Lung (tissue), 12 donors: Measurements from ENCODE around the gene ABTB1. TPM values are rescaled to one million over a fixed set of nuclear protein-coding genes. Genes with fewer than 3 reads are reported as not detected.
A peak's percentile ranks its signal among the peaks of the same experiment; 100 is the strongest.

Experiments
- ATAC-seq: fragments of 200-7000 bp; cut with Tn5 transposase; one replicate; pipeline ENCODE4 v1.9.1; 2020; ENCODE audit warnings: moderate number of reproducible peaks; ENCODE audit not compliant: insufficient read depth, low FRiP score
- DNase-seq, 3 donors: peaks; one replicate each; pipeline ENCODE4 v3.0.0-alpha.2; 2013 to 2017
- H3K27ac ChIP-seq, 2 donors: one replicate each; pipeline ENCODE4 v1.5.1; 2013; ENCODE audit warnings: mild to moderate bottlenecking in 2 of 2, moderate library complexity in 2 of 2, control low read depth in 1 of 2, inconsistent platforms in 1 of 2, low read depth in 1 of 2, low read length in 1 of 2
- H3K27me3 ChIP-seq, 3 donors: one replicate each; pipeline ENCODE4 v1.5.1; 2013; ENCODE audit warnings: low read length in 2 of 3; ENCODE audit not compliant: control insufficient read depth in 3 of 3, insufficient read depth in 3 of 3
- H3K36me3 ChIP-seq, 4 donors: one replicate each; pipeline ENCODE4 v1.5.1; 2013; ENCODE audit warnings: low read length in 4 of 4, mild to moderate bottlenecking in 1 of 4, moderate library complexity in 1 of 4; ENCODE audit not compliant: control insufficient read depth in 4 of 4, insufficient read depth in 4 of 4
- H3K4me1 ChIP-seq, 5 donors: one replicate each; pipeline ENCODE4 v1.5.1; 2013; ENCODE audit warnings: low read length in 5 of 5, mild to moderate bottlenecking in 2 of 5, moderate library complexity in 1 of 5; ENCODE audit not compliant: control insufficient read depth in 5 of 5, insufficient read depth in 5 of 5
- H3K4me3 ChIP-seq: one replicate; pipeline ENCODE4 v1.5.1; 2013; ENCODE audit warnings: mild to moderate bottlenecking, control low read depth, moderate library complexity
- H3K9ac ChIP-seq, 2 donors: one replicate each; pipeline ENCODE4 v1.5.1; 2013; ENCODE audit warnings: low read length in 2 of 2, control low read depth in 1 of 2; ENCODE audit not compliant: insufficient read depth in 1 of 2
- H3K9me3 ChIP-seq, 4 donors: one replicate each; pipeline ENCODE4 v1.5.1; 2013; ENCODE audit warnings: low read length in 3 of 4, mild to moderate bottlenecking in 1 of 4, moderate library complexity in 1 of 4; ENCODE audit not compliant: control insufficient read depth in 4 of 4, insufficient read depth in 3 of 4
- WGBS, 2 donors: extraction: QIAGEN DNeasy Blood & Tissue Kit; methylation state at CpG; one replicate each; pipeline ENCODE4 v1.1.7; 2013; 5-methylcytosine and 5-hydroxymethylcytosine counted together
- polyA plus RNA-seq, 2 donors: library from polyadenylated mRNA; stranded (reverse); fragments of 200-250 nt; gene quantifications; one replicate each; pipeline ENCODE4 v1.2.1, GENCODE V29; 2013
- total RNA-seq, 2 donors: library from RNA; depleted of rRNA in 1 of 2; stranded (reverse); fragments of >200 nt in 1 of 2; gene quantifications; one replicate each; pipeline ENCODE4 v1.2.1, GENCODE V29; 2014 to 2021
- TF ChIP-seq, protein P1 (sequence below): IDR thresholded peaks from 2 replicates; pipeline ENCODE4 v1.5.1; 2012; ENCODE audit warnings: mild to moderate bottlenecking; ENCODE audit errors: control extremely low read depth, extremely low read depth
- donor health status: control.
- donor health status: control.
- donor health status: Bipolar disorder and iron deficiency.
- donor health status: healthy.
- donor health status: DM: yes; HTN: yes; CAD: no.

The ABTB1 gene
- total and polyA plus RNA-seq, 4 donors, result 30.7 to 102 (median 48.6) TPM

DNA sequence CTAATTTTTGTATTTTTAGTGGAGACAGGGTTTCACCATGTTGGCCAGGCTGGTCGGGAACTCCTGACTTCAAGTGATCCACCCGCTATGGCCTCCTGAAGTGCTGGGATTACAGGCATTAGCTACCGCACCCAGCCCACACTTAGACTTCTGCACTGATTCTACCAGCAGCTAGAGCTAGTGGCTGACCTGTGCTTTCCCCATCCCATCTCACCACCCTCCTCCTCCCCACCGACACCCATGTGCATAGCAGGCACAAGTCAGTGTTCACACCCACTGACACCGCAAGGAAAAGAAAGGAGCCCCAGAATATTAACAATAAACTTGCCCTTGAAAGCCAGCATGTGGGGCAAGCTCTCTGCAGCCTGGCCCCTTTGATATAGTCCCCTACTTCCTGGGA lies 11.2 kb upstream of the ABTB1 start:
- TF ChIP-seq, protein P1, sequence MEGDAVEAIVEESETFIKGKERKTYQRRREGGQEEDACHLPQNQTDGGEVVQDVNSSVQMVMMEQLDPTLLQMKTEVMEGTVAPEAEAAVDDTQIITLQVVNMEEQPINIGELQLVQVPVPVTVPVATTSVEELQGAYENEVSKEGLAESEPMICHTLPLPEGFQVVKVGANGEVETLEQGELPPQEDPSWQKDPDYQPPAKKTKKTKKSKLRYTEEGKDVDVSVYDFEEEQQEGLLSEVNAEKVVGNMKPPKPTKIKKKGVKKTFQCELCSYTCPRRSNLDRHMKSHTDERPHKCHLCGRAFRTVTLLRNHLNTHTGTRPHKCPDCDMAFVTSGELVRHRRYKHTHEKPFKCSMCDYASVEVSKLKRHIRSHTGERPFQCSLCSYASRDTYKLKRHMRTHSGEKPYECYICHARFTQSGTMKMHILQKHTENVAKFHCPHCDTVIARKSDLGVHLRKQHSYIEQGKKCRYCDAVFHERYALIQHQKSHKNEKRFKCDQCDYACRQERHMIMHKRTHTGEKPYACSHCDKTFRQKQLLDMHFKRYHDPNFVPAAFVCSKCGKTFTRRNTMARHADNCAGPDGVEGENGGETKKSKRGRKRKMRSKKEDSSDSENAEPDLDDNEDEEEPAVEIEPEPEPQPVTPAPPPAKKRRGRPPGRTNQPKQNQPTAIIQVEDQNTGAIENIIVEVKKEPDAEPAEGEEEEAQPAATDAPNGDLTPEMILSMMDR, result no peak
- H3K27me3 ChIP-seq, result no peaks in the 10 kb centered on the region
- ATAC-seq (no peak), DNase-seq (no peak)
- H3K4me3 ChIP-seq, result no peak overlapping the region
- WGBS, 2 donors, result 95 to 98% methylated on average over 5 of the region's 5 CpGs
- no peaks in the 10 kb centered on the region for H3K36me3 ChIP-seq
- H3K4me1 ChIP-seq, result no peaks in the 10 kb centered on the region
- H3K27ac ChIP-seq, result no peak overlapping the region
- H3K9ac ChIP-seq, result no peak overlapping the region
- H3K9me3 ChIP-seq, result no peaks in the 10 kb centered on the region

DNA sequence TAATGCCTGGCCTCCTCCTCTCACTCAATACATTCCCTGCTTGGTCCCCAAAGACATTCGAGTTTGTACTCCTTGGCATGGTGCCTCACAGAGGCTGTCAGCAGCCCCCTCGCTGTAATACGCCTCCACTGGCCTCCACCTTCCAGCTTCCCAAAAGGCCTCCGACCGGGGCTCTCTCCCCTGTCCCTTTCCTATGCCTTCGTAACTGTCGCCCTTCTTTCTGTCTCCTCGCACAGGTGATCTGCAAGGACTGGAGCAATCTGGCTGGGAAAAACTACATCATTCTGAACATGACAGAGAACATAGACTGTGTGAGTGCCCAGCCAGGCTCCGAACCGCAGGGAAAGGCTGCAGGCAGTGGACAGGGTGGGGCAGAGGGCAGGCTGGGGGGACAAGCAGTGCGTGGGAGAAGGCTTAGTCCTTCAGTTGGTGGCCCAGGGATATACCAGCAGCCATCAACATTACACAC lies 10.7 kb upstream of the ABTB1 start:
- Histone ChIP-seq H3K27ac (peak overlapping the region in 1 of 2 donors; percentile 30), H3K9me3 (no peaks in the 10 kb centered on the region), H3K9ac (no peak overlapping the region), H3K4me1 (no peaks in the 10 kb centered on the region), H3K36me3 (no peaks in the 10 kb centered on the region), H3K27me3 (no peaks in the 10 kb centered on the region), H3K4me3 (no peak overlapping the region)
- DNase-seq (peak in 1 of 3 donors; percentile 24), ATAC-seq (no peak)
- TF ChIP-seq, protein P1, result no peak
- 89 to 92% methylated on average over 11 of the region's 11 CpGs for WGBS, 2 donors

DNA sequence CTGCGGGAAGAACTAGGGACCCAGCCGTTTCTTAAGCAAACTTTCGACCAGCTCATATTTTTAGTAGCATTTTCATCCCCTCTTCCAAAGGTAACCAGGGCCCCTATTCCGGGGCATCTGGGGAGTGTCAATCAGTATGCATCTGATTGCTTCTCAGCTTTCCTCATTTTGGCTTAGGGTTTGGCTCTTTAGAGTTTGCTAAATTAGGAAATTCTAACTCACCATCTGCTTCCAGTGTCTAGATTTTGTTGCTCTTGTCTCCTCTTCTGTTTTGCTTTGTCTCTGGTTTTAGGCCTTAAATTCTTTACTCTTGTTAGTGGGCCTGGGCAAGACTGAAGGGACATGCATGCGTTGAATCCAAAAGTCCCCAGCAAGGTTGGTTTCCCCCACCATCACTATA lies 9.6 kb upstream of the ABTB1 start:
- no peaks in the 10 kb centered on the region for H3K4me1 ChIP-seq
- DNase-seq (no peak), ATAC-seq (no peak)
- 87 to 92% methylated on average over 5 of the region's 5 CpGs for WGBS, 2 donors
- H3K9me3 ChIP-seq, result no peaks in the 10 kb centered on the region
- no peaks in the 10 kb centered on the region for H3K36me3 ChIP-seq
- TF ChIP-seq, protein P1, result no peak
- H3K27ac ChIP-seq, result no peak overlapping the region
- no peak overlapping the region for H3K4me3 ChIP-seq
- no peaks in the 10 kb centered on the region for H3K27me3 ChIP-seq
- no peak overlapping the region for H3K9ac ChIP-seq

DNA sequence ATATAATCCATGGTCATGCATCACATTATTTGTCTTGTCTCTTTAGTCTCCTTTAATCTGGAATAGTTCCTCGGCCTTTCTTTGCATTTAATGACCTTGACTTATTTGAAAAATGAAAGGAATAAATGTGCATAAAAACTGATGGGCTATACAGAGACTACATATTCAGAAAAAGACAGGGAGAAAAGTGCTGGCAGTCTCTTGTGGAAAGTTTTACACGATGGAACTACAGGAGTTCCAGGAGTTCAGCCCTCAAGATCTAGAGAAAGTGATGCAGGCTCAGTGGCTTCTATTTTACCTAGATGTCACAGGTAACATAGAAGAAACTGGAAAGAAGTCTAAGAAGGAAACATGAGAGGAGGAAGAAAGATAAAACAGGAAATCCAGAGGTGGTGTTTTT lies 7.6 kb upstream of the ABTB1 start:
- H3K27me3 ChIP-seq, result no peaks in the 10 kb centered on the region
- ATAC-seq (no peak), DNase-seq (no peak)
- TF ChIP-seq, protein P1, result no peak
- H3K4me1 ChIP-seq, result no peaks in the 10 kb centered on the region
- H3K27ac ChIP-seq, result no peak overlapping the region
- WGBS, 2 donors, result 85 to 91% methylated on average over 2 of the region's 2 CpGs
- H3K4me3 ChIP-seq, result no peak overlapping the region
- no peaks in the 10 kb centered on the region for H3K9me3 ChIP-seq
- no peaks in the 10 kb centered on the region for H3K36me3 ChIP-seq
- no peak overlapping the region for H3K9ac ChIP-seq
